ENCODE results near the gene RNF227. TPM values are rescaled to one million over a fixed set of nuclear protein-coding genes. Genes with fewer than 3 reads are reported as not detected.

Gene RNF227
- total and polyA plus RNA-seq, 2 of the 8 experiments (the other 6 are each of a cell fraction or from before 2014, with no cell fraction given) = 0.63 to 1.7 TPM

GRCh38 chr17:7945651-7946050 is 29.6 kb upstream of the RNF227 start:
- Histone ChIP-seq H3K9me3 (ENCODE audit: insufficient read depth in 2 of 2, low read depth in 1 of 2, low read length in 1 of 2) (no peaks in the 10 kb centered on the region), H3K79me1 (ENCODE audit: low read depth, low read length) (no peaks in the 10 kb centered on the region), H3K9ac (replicated peaks in 1 of 4; ENCODE audit: extremely low read depth in 1 of 4, low read depth in 3 of 4, low read length in 3 of 4) (no peak overlapping the region), H3K23me2 (ENCODE audit: low read depth, low read length) (no peaks in the 10 kb centered on the region), H3K4me2 (ENCODE audit: insufficient read depth in 1 of 2, low read depth in 2 of 2, low read length in 2 of 2) (no peak overlapping the region), H2BK5ac (ENCODE audit: low read depth, low read length) (no peak overlapping the region), H3K23ac (ENCODE audit: insufficient read length) (no peak overlapping the region), H3K4me1 (replicated peaks in 1 of 4; ENCODE audit: control insufficient read depth in 3 of 4, insufficient read depth in 4 of 4, low read length in 3 of 4) (no peaks in the 10 kb centered on the region), H4K91ac (replicated peaks; ENCODE audit: insufficient read length, low read length) (no peak overlapping the region), H4K8ac (ENCODE audit: extremely low read depth, insufficient read depth, low read length) (no peak overlapping the region), H3K79me2 (ENCODE audit: control insufficient read depth in 1 of 2, insufficient read depth in 2 of 2, low read length in 2 of 2) (no peaks in the 10 kb centered on the region), H3K4me3 (ENCODE audit: extremely low read depth in 1 of 4, insufficient read depth in 2 of 4, low read depth in 3 of 4, low read length in 4 of 4) (no peak overlapping the region), H2AFZ (ENCODE audit: low read length) (no peak overlapping the region), H4K5ac (ENCODE audit: insufficient read length, low read depth, low read length) (no peak overlapping the region), H3K18ac (ENCODE audit: extremely low read depth, low read length) (no peak overlapping the region), H3K36me3 (ENCODE audit: control insufficient read depth in 2 of 4, insufficient read depth in 4 of 4, low read length in 3 of 4) (peaks cover 8 to 43% (median 35%) of the 10 kb centered on the region in 4 experiments), H3K27ac (ENCODE audit: low read depth, low read length) (no peak overlapping the region), H2AK5ac (ENCODE audit: low read depth, low read length) (no peak overlapping the region), H2BK15ac (ENCODE audit: low read length) (no peak overlapping the region), H3K4ac (replicated peaks; ENCODE audit: insufficient read length, low read depth, low read length) (no peak overlapping the region), H4K20me1 (replicated peaks in 1 of 2; ENCODE audit: control insufficient read depth in 1 of 2, insufficient read depth in 2 of 2, low read length in 2 of 2) (peaks cover 2 to 4% of the 10 kb centered on the region in 2 experiments), H2BK20ac (ENCODE audit: low read length) (no peak overlapping the region), H3K27me3 (replicated peaks in 1 of 4; ENCODE audit: control insufficient read depth in 3 of 4, extremely low read depth in 1 of 4, insufficient read depth in 3 of 4, low read length in 3 of 4) (no peaks in the 10 kb centered on the region), H3K14ac (ENCODE audit: insufficient read length) (no peak overlapping the region), H2BK12ac (ENCODE audit: low read depth, low read length) (no peak overlapping the region), H3K56ac (replicated peaks; ENCODE audit: insufficient read length, low read depth, low read length) (no peak overlapping the region), H2BK120ac (replicated peaks; ENCODE audit: low read depth, low read length) (no peak overlapping the region)
- WGBS, 2 experiments (ENCODE audit: extremely low coverage in 1 of 2, insufficient coverage in 1 of 2, insufficient read length in 1 of 2, insufficient replicate concordance in 2 of 2, low coverage in 1 of 2, low lambda C conversion rate in 2 of 2, missing lambda C conversion rate in 1 of 2) = 84% methylated on average over 6 of the region's 7 CpGs; no CpG with 5 or more reads in 1 of the 2 experiments
- FAIRE-seq (no peak), DNase-seq (ENCODE audit: low read depth in 1 of 2, low spot score in 2 of 2) (no peak)
- ChIA-PET CTCF (ENCODE audit: partially characterized antibody) (interaction anchor here (1.2 to 1.5 kb wide), 3 partner anchors 13 to 202 kb away, joined by 4 to 8 read pairs (median 5); partner anchors contain the start of gene CNTROB), POLR2A (ENCODE audit: partially characterized antibody) (interaction anchor here (2.7 kb wide), 1 partner anchor 13 kb away, joined by 11 read pairs; the partner anchor contains the start of genes CNTROB and TRAPPC1)

All from H1 (cell line).